ENCODE results near the gene CARHSP1.
"Not testable (repeated sequence)": the region's sequence is repeated elsewhere in the genome, so short reads cannot be mapped to it uniquely, and the experiment has no call there.

The CARHSP1 gene

DNA sequence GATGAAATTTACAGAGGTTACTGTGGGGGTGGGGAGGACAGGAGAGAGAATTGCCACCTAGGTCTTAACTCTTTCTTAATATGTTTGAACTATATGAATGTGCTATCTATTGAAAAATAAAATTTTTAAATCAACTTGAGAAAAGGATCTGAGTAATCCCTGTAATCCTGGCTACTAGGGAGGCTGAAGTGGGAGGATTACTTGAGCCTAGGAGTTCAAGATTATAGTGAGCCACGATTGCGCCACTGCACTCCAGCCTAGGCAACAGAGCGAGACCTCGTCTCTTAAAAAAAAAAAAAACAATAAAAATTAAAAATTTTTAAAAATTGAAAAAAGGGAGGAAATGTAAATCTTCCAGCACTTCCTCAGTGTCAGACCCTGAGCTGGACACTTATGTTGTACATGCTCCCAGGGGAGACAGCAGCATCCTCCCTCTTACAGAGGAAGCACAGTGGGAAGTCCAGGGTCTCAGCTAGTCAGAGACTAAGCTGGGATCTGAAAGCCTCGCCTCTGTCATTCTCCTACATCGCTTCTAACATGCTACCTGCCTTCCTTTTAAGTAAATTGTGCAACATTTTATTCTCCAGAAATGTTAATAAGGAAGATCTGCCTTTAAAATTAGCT is 49.3 kb downstream of the CARHSP1 start:
- no peak for DNase-seq

- DNase-seq = no peak
Measured at GRCh38 chr16:8818504-8819270, 50.1 kb downstream of the CARHSP1 start.

GRCh38 chr16:8816967-8817655 is 51.7 kb downstream of the CARHSP1 start:
- no peak for DNase-seq

DNA sequence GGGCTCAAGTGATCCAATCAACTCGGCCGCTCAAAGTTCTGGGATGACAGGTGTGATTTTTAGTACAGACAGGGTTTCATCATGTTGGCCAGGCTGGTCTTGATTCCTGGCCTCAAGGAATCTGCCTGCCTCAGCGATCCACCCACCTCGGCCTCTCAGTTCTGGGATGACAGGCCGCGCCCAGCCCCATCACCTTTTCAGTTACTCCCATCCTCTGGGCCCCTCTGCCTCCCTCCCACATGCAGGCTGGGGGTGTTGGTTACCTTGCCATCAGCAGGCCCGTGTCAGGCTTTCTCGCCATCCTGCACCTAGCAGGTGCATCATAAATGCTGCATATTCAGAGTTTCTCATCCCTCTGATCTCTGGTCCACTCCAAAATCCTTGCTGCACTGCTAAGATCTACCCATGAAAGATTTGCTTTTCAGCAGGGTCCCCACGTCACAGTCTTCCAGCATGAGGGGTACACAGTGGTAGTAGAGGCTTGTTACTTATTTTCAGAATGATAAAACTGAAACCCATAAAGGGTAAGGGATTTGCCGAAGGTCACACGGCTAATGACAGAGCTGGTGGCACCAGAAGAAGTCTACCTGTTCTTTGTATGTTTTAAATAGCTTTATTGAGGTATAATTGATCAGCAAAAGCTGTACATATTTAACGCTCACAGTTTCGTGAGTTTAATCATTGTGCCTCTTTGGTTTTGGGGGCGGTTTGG is 54.6 kb downstream of the CARHSP1 start:
- no peak for DNase-seq

DNA sequence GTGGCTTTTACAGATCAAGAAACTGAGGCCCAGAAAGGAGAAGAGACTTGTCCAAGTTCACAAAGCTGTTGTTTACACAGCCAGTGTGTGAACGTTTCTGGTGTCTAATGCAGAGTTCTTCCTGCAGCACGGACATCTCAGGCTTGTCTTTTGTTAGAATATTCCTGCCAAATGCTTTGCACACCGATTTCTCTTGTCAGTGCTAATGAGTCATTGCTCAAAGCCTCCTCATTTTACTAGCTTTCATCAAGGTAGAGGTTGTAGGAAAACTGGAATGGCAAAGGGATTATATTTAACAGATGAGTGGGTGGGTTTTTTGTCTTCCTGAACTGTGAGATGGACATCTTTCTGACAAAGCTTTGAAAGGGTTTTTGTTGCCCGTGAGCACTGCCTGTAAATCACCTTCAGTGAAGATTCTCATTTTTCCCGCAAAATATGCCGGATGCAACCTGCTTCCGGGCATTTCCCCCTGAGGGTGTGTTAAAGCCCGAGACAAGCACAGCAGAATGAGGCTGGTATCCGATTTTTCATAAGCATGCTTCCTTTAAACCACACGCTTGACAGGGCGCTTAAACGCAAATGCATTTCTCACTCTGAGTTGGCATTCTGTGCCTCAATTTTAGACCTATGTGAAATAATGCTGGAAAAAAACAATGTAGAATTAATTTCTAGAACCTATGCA is 56.5 kb downstream of the CARHSP1 start:
- DNase-seq = no peak

- no peak for DNase-seq
Measured at GRCh38 chr16:8808613-8809353, 60.0 kb downstream of the CARHSP1 start.

- no peak for DNase-seq
Measured at GRCh38 chr16:8808009-8808408, 60.8 kb downstream of the CARHSP1 start.

DNA sequence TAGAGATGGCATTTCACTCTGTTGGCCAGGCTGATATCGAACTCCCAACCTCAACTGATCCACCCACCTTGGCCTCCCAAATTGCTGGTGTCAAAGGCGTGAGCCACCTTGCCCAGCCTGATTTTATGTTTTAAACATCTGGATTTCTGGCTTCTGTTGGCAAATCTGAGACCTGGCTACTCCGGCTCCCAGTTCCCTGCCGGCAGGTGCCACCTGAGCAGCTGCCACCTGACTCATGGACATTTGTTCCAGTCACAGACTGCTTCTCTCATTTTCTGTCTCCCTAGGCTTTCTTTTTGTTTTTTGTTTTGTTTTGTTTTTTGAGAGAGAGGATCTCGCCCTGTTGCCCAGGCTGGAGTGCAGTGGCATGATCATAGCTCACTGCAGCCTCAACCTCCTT is 61.6 kb downstream of the CARHSP1 start:
- DNase-seq = no peak

GRCh38 chr16:8806272-8806983 is 62.4 kb downstream of the CARHSP1 start:
- DNase-seq = no peak

- no peak for DNase-seq
Measured at GRCh38 chr16:8804313-8804712, 64.5 kb downstream of the CARHSP1 start.

DNA sequence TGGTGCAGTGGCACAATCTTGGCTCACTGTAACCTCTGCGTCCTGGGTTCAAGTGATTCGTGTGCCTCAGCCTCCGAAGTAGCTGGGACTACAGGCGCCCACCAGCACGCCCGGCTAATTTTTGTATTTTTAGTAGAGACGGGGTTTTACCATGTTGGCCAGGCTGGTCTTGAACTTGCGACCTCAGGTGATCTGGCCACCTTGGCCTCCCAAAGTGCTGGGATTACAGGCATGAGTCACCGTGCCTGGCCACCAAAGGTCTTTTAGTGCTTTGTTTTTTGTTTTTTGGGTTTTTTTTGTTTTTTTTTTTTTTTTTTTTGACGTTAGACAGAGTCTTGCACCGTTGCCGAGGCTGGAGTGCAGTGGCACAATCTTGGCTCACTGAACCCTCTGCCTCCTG is 65.1 kb downstream of the CARHSP1 start:
- not testable (repeated sequence) for DNase-seq

Measured in SIG-M5 (cell line).